Panc1 (cell line): Measurements from ENCODE around the gene FAM43B. TPM values are rescaled to one million over a fixed set of nuclear protein-coding genes. Genes with fewer than 3 reads are reported as not detected.

Source experiments
- ATAC-seq: fragments of 200-7000 bp; cut with Tn5 transposase; 2 replicates; pipeline ENCODE4 v1.9.1; 2020; ENCODE audit warnings: mild to moderate bottlenecking, moderate library complexity
- BruUV-seq: library from RNA; stranded (reverse); fragments of 400-500 nt; replicated peaks from 2 replicates; lab custom pipeline; 2021; lab: Mats Ljungman, UMichigan
- CTCF ChIA-PET: fragments of 300-600 bp; sonication (Branson Sonifier 250); formaldehyde crosslinking; loops from one replicate; lab custom pipeline; 2022; ENCODE audit warnings: antibody characterized with exemption; lab: Charles Lee
- POLR2A ChIA-PET: fragments of 300-600 bp; sonication (Branson Sonifier 250); formaldehyde crosslinking; loops from one replicate; lab custom pipeline; 2022; ENCODE audit warnings: antibody characterized with exemption; lab: Charles Lee
- DNase-seq: peaks from one replicate; pipeline ENCODE4 v3.0.0-alpha.2; 2010; ENCODE audit warnings: low read depth, low spot score
- H3K27ac ChIP-seq: 2 replicates; pipeline ENCODE4 v1.5.1; 2011; ENCODE audit warnings: mild to moderate bottlenecking, low read length, inconsistent platforms
- H3K27me3 ChIP-seq: fragments of 200-500 bp; sonication (Bioruptor generic); 2 replicates; pipeline ENCODE4 v1.6.0; 2014; ENCODE audit warnings: low read length, inconsistent platforms; ENCODE audit not compliant: control insufficient read depth, insufficient read depth
- H3K36me3 ChIP-seq: fragments of 200-500 bp; sonication (Bioruptor generic); 2 replicates; pipeline ENCODE4 v1.5.1; 2014; ENCODE audit warnings: inconsistent platforms, mild to moderate bottlenecking, low read length, moderate library complexity; ENCODE audit not compliant: control insufficient read depth, insufficient read depth
- H3K4me1 ChIP-seq: 2 replicates; pipeline ENCODE4 v1.5.1; 2011; ENCODE audit warnings: inconsistent platforms, mild to moderate bottlenecking, low read length, moderate library complexity; ENCODE audit not compliant: control insufficient read depth, insufficient read depth
- H3K4me3 ChIP-seq, 2 experiments: 2 replicates each; pipeline ENCODE4 v1.5.1; 2011 to 2012; ENCODE audit warnings: low read depth in 2 of 2, low read length in 2 of 2, mild to moderate bottlenecking in 2 of 2, inconsistent platforms in 1 of 2, moderate library complexity in 1 of 2
- H3K9me3 ChIP-seq: fragments of 200-500 bp; sonication (Bioruptor generic); 2 replicates; pipeline ENCODE4 v1.5.1; 2014; ENCODE audit warnings: low read depth, mild to moderate bottlenecking, inconsistent platforms, low read length, moderate library complexity; ENCODE audit not compliant: control insufficient read depth, insufficient read depth
- POLR2AphosphoS5 ChIP-seq: IDR thresholded peaks from 2 replicates; pipeline ENCODE4 v1.6.1; 2012; ENCODE audit warnings: mild to moderate bottlenecking, low read depth, low read length, moderate library complexity
- SIN3A ChIP-seq: IDR thresholded peaks from 2 replicates; pipeline ENCODE4 v1.6.1; 2012; ENCODE audit warnings: low read depth, mild to moderate bottlenecking, low read length, moderate library complexity, borderline replicate concordance; ENCODE audit not compliant: insufficient read depth
- TCF7L2 ChIP-seq: IDR thresholded peaks from 2 replicates; pipeline ENCODE4 v1.6.1; 2011; ENCODE audit warnings: mild to moderate bottlenecking, low read depth, low read length, inconsistent platforms
- in situ Hi-C: cut with HindIII; loops from 2 replicates; pipeline ENCODE4 v1.10.0; 2016; ENCODE audit warnings: low sequenced_read_pairs, low pct_unique_long_range_greater_than_20kb
- intact Hi-C: fragments of 100-400 bp; cut with micrococcal nuclease; formaldehyde crosslinking; loops from one replicate; pipeline ENCODE4 v1.10.0; 2022; ENCODE audit not compliant: unreplicated experiment
- total RNA-seq: library from RNA; stranded (reverse); gene quantifications from one replicate; pipeline ENCODE4 v1.2.1, GENCODE V29; 2021; ENCODE audit not compliant: unreplicated experiment
- TF ChIP-seq, protein P1 (sequence below), 2 experiments: IDR thresholded peaks; 2 replicates each; pipeline ENCODE4 v1.6.1; 2011 to 2012; ENCODE audit warnings: low read depth in 2 of 2, control low read depth in 1 of 2, low read length in 1 of 2, mild to moderate bottlenecking in 1 of 2, moderate library complexity in 1 of 2; ENCODE audit not compliant: insufficient read depth in 1 of 2
- TF ChIP-seq, protein P2 (sequence below): fragments of 450-650 bp; IDR thresholded peaks from 2 replicates; pipeline ENCODE4 v1.5.1; 2017; ENCODE audit warnings: mild to moderate bottlenecking

Gene FAM43B
- total RNA-seq, 1 experiment from 2014 or later, result 3.0 TPM

DNA sequence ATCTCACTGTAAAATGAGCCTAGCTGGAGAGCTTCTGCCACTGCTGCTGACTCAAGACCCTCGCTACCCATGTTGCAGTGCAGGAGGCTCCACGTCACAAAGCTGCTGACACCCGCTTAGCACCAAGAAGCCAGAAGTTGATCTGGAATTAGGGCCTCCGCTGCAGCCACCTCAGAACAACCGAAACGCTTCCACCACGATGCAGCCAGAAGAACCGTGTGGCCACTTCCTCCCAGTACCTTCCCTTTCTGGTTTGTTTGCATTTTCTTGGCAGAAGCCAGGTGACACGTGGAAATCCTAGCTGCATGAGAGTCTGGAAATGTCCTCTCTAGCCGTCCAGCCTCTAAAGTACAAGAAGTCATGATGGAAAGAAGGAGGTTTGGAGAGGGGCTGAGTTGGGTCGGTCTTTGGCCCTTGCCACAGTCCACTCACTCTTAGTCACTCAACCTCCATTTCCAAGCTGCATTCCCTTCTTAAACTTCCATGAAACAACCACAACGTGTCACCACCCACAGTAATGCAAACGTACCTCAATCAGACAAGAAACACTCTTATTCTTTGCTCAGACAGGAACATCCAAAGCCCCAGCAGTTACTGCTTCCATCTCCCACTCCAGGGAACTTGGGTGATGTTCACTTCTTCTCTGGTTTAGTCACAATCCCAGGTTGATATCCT lies 26.5 kb downstream of the FAM43B start:
- TF ChIP-seq, protein P1, sequence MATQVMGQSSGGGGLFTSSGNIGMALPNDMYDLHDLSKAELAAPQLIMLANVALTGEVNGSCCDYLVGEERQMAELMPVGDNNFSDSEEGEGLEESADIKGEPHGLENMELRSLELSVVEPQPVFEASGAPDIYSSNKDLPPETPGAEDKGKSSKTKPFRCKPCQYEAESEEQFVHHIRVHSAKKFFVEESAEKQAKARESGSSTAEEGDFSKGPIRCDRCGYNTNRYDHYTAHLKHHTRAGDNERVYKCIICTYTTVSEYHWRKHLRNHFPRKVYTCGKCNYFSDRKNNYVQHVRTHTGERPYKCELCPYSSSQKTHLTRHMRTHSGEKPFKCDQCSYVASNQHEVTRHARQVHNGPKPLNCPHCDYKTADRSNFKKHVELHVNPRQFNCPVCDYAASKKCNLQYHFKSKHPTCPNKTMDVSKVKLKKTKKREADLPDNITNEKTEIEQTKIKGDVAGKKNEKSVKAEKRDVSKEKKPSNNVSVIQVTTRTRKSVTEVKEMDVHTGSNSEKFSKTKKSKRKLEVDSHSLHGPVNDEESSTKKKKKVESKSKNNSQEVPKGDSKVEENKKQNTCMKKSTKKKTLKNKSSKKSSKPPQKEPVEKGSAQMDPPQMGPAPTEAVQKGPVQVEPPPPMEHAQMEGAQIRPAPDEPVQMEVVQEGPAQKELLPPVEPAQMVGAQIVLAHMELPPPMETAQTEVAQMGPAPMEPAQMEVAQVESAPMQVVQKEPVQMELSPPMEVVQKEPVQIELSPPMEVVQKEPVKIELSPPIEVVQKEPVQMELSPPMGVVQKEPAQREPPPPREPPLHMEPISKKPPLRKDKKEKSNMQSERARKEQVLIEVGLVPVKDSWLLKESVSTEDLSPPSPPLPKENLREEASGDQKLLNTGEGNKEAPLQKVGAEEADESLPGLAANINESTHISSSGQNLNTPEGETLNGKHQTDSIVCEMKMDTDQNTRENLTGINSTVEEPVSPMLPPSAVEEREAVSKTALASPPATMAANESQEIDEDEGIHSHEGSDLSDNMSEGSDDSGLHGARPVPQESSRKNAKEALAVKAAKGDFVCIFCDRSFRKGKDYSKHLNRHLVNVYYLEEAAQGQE (IDR thresholded peaks at IDR 0.05; ENCODE audit: insufficient read depth in 1 of 2, low read depth in 2 of 2, low read length in 1 of 2), result no peak
- TF ChIP-seq, protein P2, sequence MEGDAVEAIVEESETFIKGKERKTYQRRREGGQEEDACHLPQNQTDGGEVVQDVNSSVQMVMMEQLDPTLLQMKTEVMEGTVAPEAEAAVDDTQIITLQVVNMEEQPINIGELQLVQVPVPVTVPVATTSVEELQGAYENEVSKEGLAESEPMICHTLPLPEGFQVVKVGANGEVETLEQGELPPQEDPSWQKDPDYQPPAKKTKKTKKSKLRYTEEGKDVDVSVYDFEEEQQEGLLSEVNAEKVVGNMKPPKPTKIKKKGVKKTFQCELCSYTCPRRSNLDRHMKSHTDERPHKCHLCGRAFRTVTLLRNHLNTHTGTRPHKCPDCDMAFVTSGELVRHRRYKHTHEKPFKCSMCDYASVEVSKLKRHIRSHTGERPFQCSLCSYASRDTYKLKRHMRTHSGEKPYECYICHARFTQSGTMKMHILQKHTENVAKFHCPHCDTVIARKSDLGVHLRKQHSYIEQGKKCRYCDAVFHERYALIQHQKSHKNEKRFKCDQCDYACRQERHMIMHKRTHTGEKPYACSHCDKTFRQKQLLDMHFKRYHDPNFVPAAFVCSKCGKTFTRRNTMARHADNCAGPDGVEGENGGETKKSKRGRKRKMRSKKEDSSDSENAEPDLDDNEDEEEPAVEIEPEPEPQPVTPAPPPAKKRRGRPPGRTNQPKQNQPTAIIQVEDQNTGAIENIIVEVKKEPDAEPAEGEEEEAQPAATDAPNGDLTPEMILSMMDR, result no peak
- TF ChIP-seq POLR2AphosphoS5 (no peak), SIN3A (no peak), TCF7L2 (no peak)
- Histone ChIP-seq H3K36me3 (no peaks in the 10 kb centered on the region), H3K4me3 (no peak overlapping the region), H3K9me3 (no peaks in the 10 kb centered on the region), H3K4me1 (0 out of 2 replicates have a peak, but pooled peaks cover 3% of the 10 kb centered on the region), H3K27me3 (no peaks in the 10 kb centered on the region), H3K27ac (no peak overlapping the region)
- DNase-seq (no peak), ATAC-seq (no peak)
- CTCF ChIA-PET, result no interaction called here
- no TSS peak for BruUV-seq
- in situ Hi-C loops (no loop called here), intact Hi-C loops (no loop called here)
- POLR2A ChIA-PET, result no interaction called here

DNA sequence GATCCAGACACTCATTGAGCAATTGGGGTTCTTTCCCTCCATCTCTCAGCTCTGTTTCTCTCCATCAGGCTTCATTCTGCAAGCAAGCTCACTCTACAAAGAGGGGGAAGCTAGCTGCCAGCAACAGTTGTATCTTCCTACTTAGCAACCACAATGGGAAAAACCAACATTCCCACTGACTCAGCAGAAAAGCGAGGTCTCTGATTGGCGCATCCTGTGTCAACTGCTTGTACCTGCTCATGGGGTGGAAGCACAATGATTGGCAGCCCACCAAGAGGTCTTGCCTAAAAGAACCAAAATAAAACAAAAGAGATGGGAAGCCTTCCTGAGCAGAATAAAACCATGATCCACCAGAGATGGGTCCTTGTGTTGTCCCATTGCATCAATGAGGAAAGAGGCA lies 32.5 kb downstream of the FAM43B start:
- TF ChIP-seq TCF7L2 (no peak), POLR2AphosphoS5 (no peak), SIN3A (no peak)
- TF ChIP-seq, protein P1 (IDR thresholded peaks at IDR 0.05; ENCODE audit: insufficient read depth in 1 of 2, low read depth in 2 of 2, low read length in 1 of 2), result no peak
- TF ChIP-seq, protein P2, result no peak
- ChIA-PET POLR2A (no interaction called here), CTCF (no interaction called here)
- H3K36me3 ChIP-seq, result no peaks in the 10 kb centered on the region
- no peak overlapping the region for H3K27ac ChIP-seq
- no peak for ATAC-seq
- no peaks in the 10 kb centered on the region for H3K27me3 ChIP-seq
- no peak for DNase-seq
- no peak overlapping the region for H3K4me3 ChIP-seq
- in situ Hi-C loops (no loop called here), intact Hi-C loops (no loop called here)
- no peaks in the 10 kb centered on the region for H3K9me3 ChIP-seq
- H3K4me1 ChIP-seq, result peaks cover 3% of the 10 kb centered on the region; the same call in 1 of the 2 replicates
- no TSS peak for BruUV-seq
